ENCODE data around the gene AK1.

- no peak for TF ChIP-seq CTCF (conservative IDR thresholded peaks at IDR 0.05; ENCODE audit: low read length)
- TF ChIP-seq EZH2phosphoT487 (IDR thresholded peaks at IDR 0.05; ENCODE audit: borderline replicate concordance): no peak
Observed at GRCh38 chr9:127878001-127878651, 651 bp upstream of the AK1 start.

Measured in Loucy (cell line).